ENCODE measurements around the gene PDIA5.

GRCh38 chr3:123129092-123129491, 62.3 kb downstream of the PDIA5 start:
- TF ChIP-seq CTCF (IDR thresholded peaks at IDR 0.05; ENCODE audit: insufficient read depth, low read length) (no peak), REST (IDR thresholded peaks at IDR 0.05; ENCODE audit: insufficient replicate concordance, low read depth) (no peak)
